Kidney (tissue), 14 donors: ENCODE results near the gene SFT2D3. TPM values are rescaled to one million over a fixed set of nuclear protein-coding genes. Genes with fewer than 3 reads are reported as not detected.

Source experiments
- DNase-seq, 5 donors: peaks; one replicate each; pipeline ENCODE4 v3.0.0-alpha.2; 2013 to 2020
- FAIRE-seq: peaks from 2 replicates; lab custom pipeline; 2012; peaks lifted over from hg19 to GRCh38; lab: Jason Lieb, UNC
- H3K27ac ChIP-seq, 2 donors: one replicate each; pipeline ENCODE4 v1.7.0; 2013; ENCODE audit warnings: low read depth in 2 of 2, low read length in 2 of 2, inconsistent platforms in 1 of 2
- H3K27me3 ChIP-seq: one replicate; pipeline ENCODE4 v1.7.1; 2013; ENCODE audit warnings: low read length, inconsistent platforms; ENCODE audit not compliant: control insufficient read depth, insufficient read depth
- H3K36me3 ChIP-seq, 3 donors: one replicate each; pipeline versions ENCODE4 v1.7.0 to v1.7.1; 2013; ENCODE audit warnings: low read length in 3 of 3, control low read depth in 1 of 3, inconsistent platforms in 1 of 3; ENCODE audit not compliant: insufficient read depth in 3 of 3, control insufficient read depth in 2 of 3
- H3K4me1 ChIP-seq, 3 donors: one replicate each; pipeline versions ENCODE4 v1.7.0 to v1.7.1; 2013; ENCODE audit warnings: low read length in 3 of 3, inconsistent platforms in 1 of 3, low read depth in 1 of 3; ENCODE audit not compliant: control insufficient read depth in 2 of 3, insufficient read depth in 2 of 3
- H3K4me3 ChIP-seq, 3 donors: one replicate each; pipeline versions ENCODE4 v1.7.0 to v1.8.1; 2013; ENCODE audit warnings: low read length in 3 of 3, control low read depth in 1 of 3, inconsistent platforms in 1 of 3
- H3K9ac ChIP-seq, 3 donors: one replicate each; pipeline versions ENCODE4 v1.7.0 to v1.7.1; 2013; ENCODE audit warnings: low read length in 3 of 3, control low read depth in 1 of 3, inconsistent platforms in 1 of 3
- H3K9me3 ChIP-seq, 3 donors: one replicate each; pipeline versions ENCODE4 v1.7.0 to v1.7.1; 2013; ENCODE audit warnings: low read length in 3 of 3, control low read depth in 1 of 3, inconsistent platforms in 1 of 3; ENCODE audit not compliant: control insufficient read depth in 2 of 3, insufficient read depth in 1 of 3
- intact Hi-C: fragments of 100-400 bp; cut with DNase I; formaldehyde crosslinking; loops from one replicate; pipeline ENCODE4 v1.11.1; 2022
- polyA plus RNA-seq: library from polyadenylated mRNA; stranded (reverse); fragments of 350-450 nt; fragmentation: Illumina TruSeq; extraction: RNeasy Lipid Tissue Mini Kit (QIAGEN cat#74804); gene quantifications from one replicate; pipeline ENCODE4 v1.2.3, GENCODE V29; 2014; ENCODE audit warnings: low read depth, low replicate concordance; ENCODE audit not compliant: insufficient read depth
- total RNA-seq: library from RNA; stranded (reverse); fragmentation: NEBNext Ultra II Directional; extraction: Animal tissue kit (Norgen Biotek cat#: 25700); gene quantifications from one replicate; pipeline ENCODE4 v1.2.1, GENCODE V29; 2021
- TF ChIP-seq, protein P1 (sequence below): IDR thresholded peaks from 3 replicates; pipeline ENCODE4 v1.5.1; 2012; ENCODE audit warnings: mild to moderate bottlenecking, moderate library complexity, borderline replicate concordance; ENCODE audit not compliant: insufficient read depth; ENCODE audit errors: extremely low read depth
- donor health status: control.
- donor health status: control.
- donor health status: control.
- donor health status: control.
- donor health status: control.
- donor health status: DM: yes; HTN: yes; CAD: no.
- donor health status: Normal renal cell carcinoma (clear cell type).

SFT2D3 gene
- total and polyA plus RNA-seq, 2 donors from 2014 or later: 5.1 to 9.3 TPM

DNA sequence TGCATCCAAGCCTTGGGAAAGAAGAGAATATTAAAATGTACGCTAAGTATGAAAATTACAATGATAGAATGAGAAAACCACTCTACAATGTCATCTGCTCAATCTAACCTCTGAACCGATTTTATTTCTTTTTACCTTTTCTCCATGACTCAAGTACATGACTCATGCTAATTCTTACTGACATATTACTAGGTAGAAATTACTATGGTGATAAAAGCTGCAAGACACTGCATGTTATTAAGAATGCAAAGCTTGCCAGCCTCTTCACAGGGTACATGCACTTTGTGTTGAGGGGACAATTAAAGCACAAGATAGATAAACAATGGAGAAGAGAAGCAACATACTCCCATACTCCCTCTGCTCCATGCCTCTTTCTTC lies 20.7 kb downstream of the SFT2D3 start:
- Histone ChIP-seq H3K4me3 (no peak overlapping the region), H3K4me1 (no peaks in the 10 kb centered on the region), H3K36me3 (peaks cover 0 to 31% (median 8%) of the 10 kb centered on the region in 3 donors), H3K27ac (no peak overlapping the region), H3K9me3 (no peaks in the 10 kb centered on the region), H3K9ac (no peak overlapping the region), H3K27me3 (no peaks in the 10 kb centered on the region)
- intact Hi-C loops: no loop called here
- DNase-seq (no peak), FAIRE-seq (no peak)
- TF ChIP-seq, protein P1, sequence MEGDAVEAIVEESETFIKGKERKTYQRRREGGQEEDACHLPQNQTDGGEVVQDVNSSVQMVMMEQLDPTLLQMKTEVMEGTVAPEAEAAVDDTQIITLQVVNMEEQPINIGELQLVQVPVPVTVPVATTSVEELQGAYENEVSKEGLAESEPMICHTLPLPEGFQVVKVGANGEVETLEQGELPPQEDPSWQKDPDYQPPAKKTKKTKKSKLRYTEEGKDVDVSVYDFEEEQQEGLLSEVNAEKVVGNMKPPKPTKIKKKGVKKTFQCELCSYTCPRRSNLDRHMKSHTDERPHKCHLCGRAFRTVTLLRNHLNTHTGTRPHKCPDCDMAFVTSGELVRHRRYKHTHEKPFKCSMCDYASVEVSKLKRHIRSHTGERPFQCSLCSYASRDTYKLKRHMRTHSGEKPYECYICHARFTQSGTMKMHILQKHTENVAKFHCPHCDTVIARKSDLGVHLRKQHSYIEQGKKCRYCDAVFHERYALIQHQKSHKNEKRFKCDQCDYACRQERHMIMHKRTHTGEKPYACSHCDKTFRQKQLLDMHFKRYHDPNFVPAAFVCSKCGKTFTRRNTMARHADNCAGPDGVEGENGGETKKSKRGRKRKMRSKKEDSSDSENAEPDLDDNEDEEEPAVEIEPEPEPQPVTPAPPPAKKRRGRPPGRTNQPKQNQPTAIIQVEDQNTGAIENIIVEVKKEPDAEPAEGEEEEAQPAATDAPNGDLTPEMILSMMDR: no peak

DNA sequence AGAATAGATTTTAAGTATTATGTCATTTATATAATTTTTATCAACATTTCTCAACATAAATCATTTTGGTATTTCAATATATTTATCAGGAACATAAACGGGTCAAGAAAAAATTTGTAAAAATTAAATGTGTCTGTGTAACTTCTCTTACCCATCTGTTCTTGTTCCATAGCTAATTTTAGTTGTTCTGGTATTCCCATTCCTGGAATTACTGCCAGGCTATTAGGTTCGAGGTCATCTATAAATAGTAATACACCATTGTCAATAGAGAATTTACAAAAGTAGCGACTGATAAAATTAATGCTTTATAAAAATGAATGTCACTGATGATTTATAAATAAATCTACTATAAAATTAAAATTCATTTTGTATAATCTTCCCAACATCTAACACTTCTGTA lies 21.5 kb downstream of the SFT2D3 start:
- FAIRE-seq (peak; percentile 19), DNase-seq (no peak)
- no peak overlapping the region for H3K9ac ChIP-seq
- H3K27me3 ChIP-seq: no peaks in the 10 kb centered on the region
- H3K4me1 ChIP-seq: no peaks in the 10 kb centered on the region
- TF ChIP-seq, protein P1: no peak
- intact Hi-C loops: no loop called here
- no peak overlapping the region for H3K27ac ChIP-seq
- H3K9me3 ChIP-seq: no peaks in the 10 kb centered on the region
- H3K4me3 ChIP-seq: no peak overlapping the region
- H3K36me3 ChIP-seq: peaks cover 0 to 31% (median 8%) of the 10 kb centered on the region in 3 donors

DNA sequence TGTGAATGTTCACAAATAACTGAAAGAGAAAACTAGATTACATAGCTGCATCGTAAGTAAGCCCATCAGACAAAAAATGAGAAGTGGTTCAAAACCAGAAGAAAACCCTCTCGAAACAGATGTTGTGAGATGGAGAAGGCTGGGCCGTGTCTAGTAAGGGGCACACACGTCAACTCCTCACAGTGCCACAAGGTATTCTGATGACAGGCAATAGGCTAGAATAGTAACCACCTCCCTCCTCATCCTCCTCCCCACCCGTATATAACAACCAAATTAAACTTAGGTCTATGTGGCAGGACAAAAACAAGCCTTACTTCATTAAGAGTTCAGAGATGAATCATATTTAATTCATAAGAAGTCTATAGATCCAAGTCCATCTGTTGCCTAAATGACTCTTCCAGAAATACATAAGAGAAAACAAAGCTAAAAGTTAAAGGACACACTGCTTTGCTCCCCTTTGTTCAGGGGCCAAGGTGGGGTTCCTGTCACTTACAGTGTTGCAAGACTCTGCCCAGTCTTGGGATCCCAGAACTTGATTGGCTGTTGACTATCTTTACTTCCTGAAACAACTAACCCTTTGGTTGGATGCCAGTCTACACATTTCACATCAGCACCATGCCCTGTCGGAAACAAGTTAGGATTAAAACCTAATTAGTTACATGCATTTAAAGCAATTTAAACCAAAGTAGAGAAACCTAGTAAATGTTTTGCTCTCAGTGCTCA lies 25.0 kb downstream of the SFT2D3 start:
- Histone ChIP-seq H3K4me1 (no peaks in the 10 kb centered on the region), H3K9me3 (no peaks in the 10 kb centered on the region), H3K36me3 (peaks cover 0 to 10% (median 6%) of the 10 kb centered on the region in 3 donors), H3K9ac (no peak overlapping the region), H3K27me3 (no peaks in the 10 kb centered on the region), H3K4me3 (no peak overlapping the region), H3K27ac (no peak overlapping the region)
- DNase-seq (no peak), FAIRE-seq (no peak)
- TF ChIP-seq, protein P1: no peak
- intact Hi-C loops: no loop called here
